ENCODE results near the gene TRPC4. TPM values are rescaled to one million over a fixed set of nuclear protein-coding genes. Genes with fewer than 3 reads are reported as not detected.

Gene TRPC4
- total RNA-seq, 4 donors from 2014 or later: 0.60 to 1.2 (median 1.1) TPM; not detected in 1

GRCh38 chr13:37906880-37907279, 37.3 kb upstream of the TRPC4 start:
- no peaks in the 10 kb centered on the region for H3K36me3 ChIP-seq
- TF ChIP-seq CTCF (IDR thresholded peaks at IDR 0.05): no peak
- no peak for TF ChIP-seq POLR2A (IDR thresholded peaks at IDR 0.05)
- no peak for TF ChIP-seq EP300 (IDR thresholded peaks at IDR 0.05)
- 71 to 78% methylated on average over 1 of the region's 1 CpG for WGBS, 2 donors
- H3K27ac ChIP-seq: no peak overlapping the region
- H3K9me3 ChIP-seq: no peaks in the 10 kb centered on the region
- H3K4me1 ChIP-seq: no peaks in the 10 kb centered on the region
- H3K4me3 ChIP-seq: no peak overlapping the region
- no peak for DNase-seq (ENCODE audit: low spot score in 2 of 2)
- H3K27me3 ChIP-seq: no peaks in the 10 kb centered on the region

DNA sequence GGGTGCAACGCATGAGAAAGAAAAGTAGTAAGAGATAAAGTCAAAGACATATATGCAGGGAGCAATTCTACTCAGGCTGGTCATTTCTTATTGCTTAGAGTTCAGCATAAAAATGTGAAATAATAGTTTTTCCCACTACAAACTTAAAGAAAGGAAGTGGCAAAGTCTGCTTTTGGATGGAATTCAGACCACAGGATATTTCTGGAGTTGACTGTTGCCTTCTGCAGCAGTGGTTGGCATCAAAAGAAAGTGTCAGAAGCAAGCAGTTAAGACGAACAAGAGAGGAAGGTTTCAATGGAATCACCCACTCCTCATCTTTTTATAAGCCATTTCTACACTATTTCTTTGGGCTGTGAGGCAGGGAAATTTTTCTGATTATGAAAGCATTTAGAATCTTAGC, 36.2 kb upstream of the TRPC4 start:
- WGBS, 2 donors: 67 to 89% methylated on average over 2 of the region's 2 CpGs
- Histone ChIP-seq H3K27me3 (no peaks in the 10 kb centered on the region), H3K36me3 (no peaks in the 10 kb centered on the region), H3K4me1 (no peaks in the 10 kb centered on the region), H3K27ac (no peak overlapping the region), H3K9me3 (peaks cover 0 to 4% (median 0%) of the 10 kb centered on the region in 4 donors), H3K4me3 (no peak overlapping the region)
- DNase-seq (ENCODE audit: low spot score in 2 of 2): no peak
- no peak for TF ChIP-seq EP300 (IDR thresholded peaks at IDR 0.05)
- TF ChIP-seq CTCF (IDR thresholded peaks at IDR 0.05): no peak
- TF ChIP-seq POLR2A (IDR thresholded peaks at IDR 0.05): no peak

GRCh38 chr13:37899753-37900152, 30.2 kb upstream of the TRPC4 start:
- Histone ChIP-seq H3K27ac (no peak overlapping the region), H3K9me3 (peaks cover 0 to 4% (median 0%) of the 10 kb centered on the region in 4 donors), H3K36me3 (no peaks in the 10 kb centered on the region), H3K4me1 (no peaks in the 10 kb centered on the region), H3K27me3 (no peaks in the 10 kb centered on the region), H3K4me3 (no peak overlapping the region)
- TF ChIP-seq CTCF (IDR thresholded peaks at IDR 0.05) (no peak), EP300 (IDR thresholded peaks at IDR 0.05) (no peak), POLR2A (IDR thresholded peaks at IDR 0.05) (no peak)
- WGBS, 2 donors: 58 to 69% methylated on average over 4 of the region's 4 CpGs
- no peak for DNase-seq (ENCODE audit: low spot score in 2 of 2)

DNA sequence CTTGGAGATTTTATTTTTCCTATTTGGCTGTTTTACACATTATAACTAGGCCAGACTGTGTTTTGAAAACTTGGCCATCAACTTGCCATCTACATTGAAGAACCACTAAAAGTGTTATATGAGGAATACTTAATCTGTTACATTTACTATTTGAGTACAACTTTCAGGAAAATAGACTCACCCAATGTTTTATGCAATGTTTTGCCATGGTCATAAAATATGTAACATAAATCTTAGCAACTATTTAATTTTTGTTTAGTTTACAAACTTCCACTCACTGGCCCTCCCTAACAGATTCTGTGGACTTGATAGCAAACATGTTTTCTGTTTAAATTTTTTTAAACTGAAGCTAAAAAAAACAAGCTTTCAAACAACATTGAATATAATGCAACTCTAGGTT, 23.7 kb upstream of the TRPC4 start:
- Histone ChIP-seq H3K36me3 (no peaks in the 10 kb centered on the region), H3K27me3 (no peaks in the 10 kb centered on the region), H3K4me1 (no peaks in the 10 kb centered on the region), H3K27ac (no peak overlapping the region), H3K9me3 (no peaks in the 10 kb centered on the region), H3K4me3 (no peak overlapping the region)
- TF ChIP-seq EP300 (IDR thresholded peaks at IDR 0.05) (no peak), CTCF (IDR thresholded peaks at IDR 0.05) (no peak), POLR2A (IDR thresholded peaks at IDR 0.05) (no peak)
- DNase-seq (ENCODE audit: low spot score in 2 of 2): no peak

DNA sequence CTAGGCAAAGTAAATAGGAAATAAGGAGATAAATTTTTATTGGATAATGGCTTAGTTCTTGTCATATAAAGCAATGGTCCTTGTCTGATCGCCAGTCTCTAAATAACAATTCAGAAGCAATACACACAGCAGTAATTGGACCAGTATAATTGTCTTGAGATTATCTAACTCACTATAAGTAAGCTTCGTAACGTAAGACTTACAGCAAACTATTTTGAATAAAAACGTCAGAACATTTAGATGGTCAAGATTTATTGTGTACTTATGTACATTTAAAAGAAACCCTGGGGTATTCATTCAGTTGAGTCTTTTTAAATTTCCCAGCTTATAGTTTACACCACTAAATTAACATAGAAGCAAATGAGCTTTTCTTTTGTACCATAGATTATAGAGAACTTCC, 20.2 kb upstream of the TRPC4 start:
- no peaks in the 10 kb centered on the region for H3K4me1 ChIP-seq
- no peak overlapping the region for H3K4me3 ChIP-seq
- no peaks in the 10 kb centered on the region for H3K36me3 ChIP-seq
- 61 to 68% methylated on average over 4 of the region's 4 CpGs for WGBS, 2 donors
- no peak overlapping the region for H3K27ac ChIP-seq
- H3K9me3 ChIP-seq: no peaks in the 10 kb centered on the region
- TF ChIP-seq POLR2A (IDR thresholded peaks at IDR 0.05) (no peak), EP300 (IDR thresholded peaks at IDR 0.05) (no peak), CTCF (IDR thresholded peaks at IDR 0.05) (no peak)
- H3K27me3 ChIP-seq: no peaks in the 10 kb centered on the region
- DNase-seq (ENCODE audit: low spot score in 2 of 2): no peak
